HG02938 (cell line): ENCODE results near the gene NADK2.

Experiments
- ATAC-seq: cut with Tn5 transposase; IDR thresholded peaks from one replicate; pipeline ENCODE4 v1.9.1; 2021; ENCODE audit warnings: mild to moderate bottlenecking, moderate library complexity; ENCODE audit not compliant: unreplicated experiment

Gene NADK2

DNA sequence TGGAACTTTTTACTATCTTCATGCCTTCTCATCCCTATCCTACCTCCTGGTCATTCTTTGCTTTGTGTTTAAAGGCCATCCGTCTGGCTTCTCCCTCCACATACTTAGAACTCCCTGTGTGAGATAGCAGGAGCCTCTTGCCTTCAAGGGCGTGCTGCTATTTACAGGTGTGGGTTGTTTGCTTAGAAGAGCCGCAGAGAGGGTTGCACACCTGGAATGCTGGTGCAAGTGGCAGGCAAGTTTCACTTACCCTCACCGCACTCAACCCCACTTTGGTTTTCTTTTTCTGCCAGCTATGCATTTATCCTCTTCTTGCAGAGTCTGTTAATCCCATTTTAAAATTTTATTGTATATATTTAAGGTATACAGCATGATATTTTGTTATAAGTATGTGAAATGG is 77.3 kb downstream of the NADK2 start:
- no peak for ATAC-seq

GRCh38 chr5:36162810-36163486 is 78.8 kb downstream of the NADK2 start:
- ATAC-seq: no peak

GRCh38 chr5:36161361-36161760 is 80.4 kb downstream of the NADK2 start:
- no peak for ATAC-seq

- no peak for ATAC-seq
These were observed 81.1 kb downstream of the NADK2 start for GRCh38 chr5:36160617-36161016.

GRCh38 chr5:36158144-36158543 is 83.6 kb downstream of the NADK2 start:
- ATAC-seq: no peak

GRCh38 chr5:36156619-36157018 is 85.1 kb downstream of the NADK2 start:
- no peak for ATAC-seq

- no peak for ATAC-seq
These were observed 85.6 kb downstream of the NADK2 start for GRCh38 chr5:36156121-36156601.

DNA sequence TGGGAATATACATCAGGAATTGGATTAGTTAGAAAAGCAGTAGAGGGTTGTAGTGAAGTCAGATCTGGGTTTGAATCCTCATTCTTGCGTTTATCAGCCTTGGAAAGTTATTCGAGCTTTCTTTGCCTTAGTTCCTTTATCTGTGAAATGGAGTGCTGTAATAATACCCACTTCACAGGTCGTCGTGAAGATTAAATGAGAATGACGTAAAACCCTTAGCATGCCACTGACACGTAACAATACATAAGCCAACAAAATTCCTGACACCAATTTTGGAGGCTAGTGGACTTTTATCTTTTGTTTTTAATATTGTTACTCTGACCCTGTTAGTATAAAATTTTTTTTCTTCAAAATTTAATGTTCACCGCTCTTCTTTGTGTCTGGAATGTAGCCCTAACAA is 86.4 kb downstream of the NADK2 start:
- no peak for ATAC-seq

DNA sequence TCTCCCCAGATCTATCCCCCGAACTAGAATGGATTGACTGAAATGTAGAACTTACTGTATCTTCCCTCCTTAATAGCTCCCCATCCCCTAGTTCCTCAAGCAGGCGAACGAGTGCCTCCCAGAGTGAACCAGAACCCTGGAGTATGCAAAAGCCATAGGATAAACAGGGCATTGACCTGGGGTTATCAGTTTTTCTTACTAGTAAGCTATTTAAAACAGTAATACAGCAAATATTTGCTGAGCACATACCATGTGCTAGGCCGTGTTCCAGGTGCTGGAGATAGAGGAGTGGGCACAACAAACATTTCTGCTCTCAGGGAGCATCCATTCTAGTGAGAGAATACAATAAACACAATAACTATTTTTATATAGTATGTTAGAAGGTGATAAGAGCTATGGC is 88.0 kb downstream of the NADK2 start:
- ATAC-seq: no peak

- ATAC-seq: no peak
These were observed 88.4 kb downstream of the NADK2 start for GRCh38 chr5:36153298-36153677.

DNA sequence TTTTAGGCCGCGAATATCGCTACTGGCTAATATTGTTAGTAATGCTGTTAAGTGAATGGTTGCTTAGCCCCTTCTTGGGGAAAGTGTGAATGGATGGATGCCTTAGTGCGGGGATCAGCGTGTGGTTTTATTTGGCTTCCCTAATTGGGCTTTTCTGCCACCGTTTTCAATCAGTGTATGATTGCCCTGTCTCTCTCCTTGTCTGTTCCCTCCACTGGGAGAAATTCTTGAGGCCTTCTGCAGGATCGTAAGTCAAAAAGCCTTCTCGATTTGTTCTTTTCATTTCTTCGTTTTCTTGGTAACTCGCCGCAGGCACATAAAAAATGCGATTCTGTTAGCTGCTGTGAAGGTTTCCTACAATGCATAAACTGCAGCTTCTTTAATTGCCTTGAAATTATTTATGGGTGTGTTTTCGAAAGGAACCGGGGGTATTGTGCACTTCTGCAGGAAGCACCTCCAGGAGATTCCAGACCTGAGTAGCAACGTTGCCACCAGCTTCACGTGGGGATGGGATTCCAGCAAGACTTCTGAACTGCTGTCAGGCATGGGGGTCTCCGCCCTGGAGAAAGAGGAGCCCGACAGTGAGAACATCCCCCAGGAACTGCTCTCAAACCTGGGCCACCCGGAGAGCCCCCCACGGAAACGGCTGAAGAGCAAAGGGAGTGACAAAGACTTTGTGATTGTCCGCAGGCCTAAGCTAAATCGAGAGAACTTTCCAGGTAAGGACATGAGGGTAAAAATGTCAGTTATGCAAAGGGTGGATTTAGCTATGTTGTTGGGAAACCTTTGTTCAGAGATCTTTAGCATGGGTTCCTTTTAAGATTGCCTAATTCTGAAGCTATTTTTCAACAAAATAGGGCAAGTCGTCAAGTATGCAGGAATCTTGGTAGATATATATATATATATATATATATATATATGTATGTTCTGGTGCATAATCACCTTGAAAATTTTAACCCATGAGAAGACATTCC is 89.1 kb downstream of the NADK2 start:
- ATAC-seq: peak; percentile 9

GRCh38 chr5:36151434-36152323 is 90.0 kb downstream of the NADK2 start, which contains the start of the genes LMBRD2 and SKP2:
Gene LMBRD2 (minus strand): TSS chr5:36151887. CDS start chr5:36143349, 8,538 bp downstream.
Gene SKP2 (plus strand): TSS chr5:36152111. CDS start chr5:36152263, 152 bp downstream.
- ATAC-seq: peak; percentile 98

DNA sequence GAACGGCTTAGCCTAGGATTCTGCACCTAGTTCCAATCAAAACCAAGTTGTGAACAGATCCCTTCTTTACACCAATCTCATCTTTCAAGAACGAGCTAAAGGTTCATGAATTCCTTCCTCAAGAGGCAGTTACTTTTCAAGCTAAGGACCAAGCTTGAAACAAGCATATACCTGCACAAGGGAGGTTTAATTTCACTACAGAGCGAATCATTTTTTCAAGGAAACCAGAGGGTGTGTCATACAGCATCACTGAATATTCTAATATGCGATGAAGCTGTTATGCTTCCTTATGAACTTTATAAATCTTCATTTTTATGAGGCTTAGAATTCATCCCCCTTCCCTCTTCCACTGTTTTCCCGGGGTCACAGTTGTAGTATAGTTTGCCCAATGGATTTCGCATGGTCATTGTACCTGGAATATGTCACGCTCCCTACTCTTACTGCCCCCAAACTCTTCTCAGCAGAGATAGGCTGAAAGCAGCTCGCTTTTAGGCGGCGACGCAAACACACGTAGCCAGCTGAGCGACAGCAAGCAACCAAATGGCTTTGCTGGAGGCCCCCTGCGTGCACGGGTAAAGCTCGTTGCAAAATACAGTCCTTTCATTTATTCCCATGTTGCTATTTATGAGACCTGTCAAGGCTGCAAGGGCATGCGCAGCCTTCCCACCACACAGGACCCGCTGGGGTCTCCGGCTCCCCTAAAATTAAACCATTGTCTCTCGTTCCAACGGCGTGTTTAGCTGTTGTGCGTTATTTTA is 90.9 kb downstream of the NADK2 start:
- ATAC-seq: no peak

DNA sequence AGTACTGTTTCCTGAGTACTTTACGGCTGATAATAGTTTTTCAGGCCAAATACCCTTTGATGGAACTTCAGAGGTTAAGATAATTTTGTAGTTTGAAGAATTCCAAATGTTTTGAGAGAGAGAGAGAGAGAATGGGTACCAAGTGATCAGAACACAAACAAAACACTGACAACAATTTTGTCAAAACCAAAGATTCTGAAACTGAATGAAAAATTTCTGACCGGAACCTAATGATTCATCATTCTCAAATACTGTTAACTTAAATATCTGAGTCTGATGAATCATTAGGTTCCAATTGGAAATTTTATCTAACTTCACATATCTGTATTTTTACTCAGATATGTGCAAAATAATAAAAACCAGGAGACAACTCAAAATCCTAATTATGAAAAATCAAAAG is 94.0 kb downstream of the NADK2 start:
- ATAC-seq: no peak

GRCh38 chr5:36146390-36146789 is 95.3 kb downstream of the NADK2 start:
- ATAC-seq: no peak

DNA sequence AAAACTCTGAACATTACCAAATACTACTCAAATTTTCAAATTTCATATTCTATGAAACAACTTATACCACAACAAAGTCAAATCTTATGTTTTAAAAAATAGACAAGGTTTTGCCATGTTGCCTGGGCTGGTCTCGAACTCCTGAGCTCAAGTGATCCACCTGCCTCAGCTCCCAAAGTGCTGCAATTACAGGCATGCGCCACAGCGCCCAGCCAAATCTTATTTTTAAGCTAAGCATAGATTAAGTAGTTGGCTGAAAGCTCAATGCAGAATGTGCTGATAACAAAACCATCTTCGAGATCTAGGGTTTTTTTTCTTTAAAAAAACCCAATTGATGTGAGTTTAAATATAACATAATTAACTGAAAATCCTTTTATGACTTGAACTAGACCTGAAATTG is 96.4 kb downstream of the NADK2 start:
- no peak for ATAC-seq
